HG03060 (cell line): ENCODE results near the gene NRCAM.

ENCODE experiments used
- ATAC-seq: cut with Tn5 transposase; IDR thresholded peaks from one replicate; pipeline ENCODE4 v1.9.1; 2021; ENCODE audit warnings: low read depth, moderate number of reproducible peaks; ENCODE audit not compliant: unreplicated experiment

Gene NRCAM

GRCh38 chr7:108114117-108114841 is 342.0 kb downstream of the NRCAM start:
- no peak for ATAC-seq

DNA sequence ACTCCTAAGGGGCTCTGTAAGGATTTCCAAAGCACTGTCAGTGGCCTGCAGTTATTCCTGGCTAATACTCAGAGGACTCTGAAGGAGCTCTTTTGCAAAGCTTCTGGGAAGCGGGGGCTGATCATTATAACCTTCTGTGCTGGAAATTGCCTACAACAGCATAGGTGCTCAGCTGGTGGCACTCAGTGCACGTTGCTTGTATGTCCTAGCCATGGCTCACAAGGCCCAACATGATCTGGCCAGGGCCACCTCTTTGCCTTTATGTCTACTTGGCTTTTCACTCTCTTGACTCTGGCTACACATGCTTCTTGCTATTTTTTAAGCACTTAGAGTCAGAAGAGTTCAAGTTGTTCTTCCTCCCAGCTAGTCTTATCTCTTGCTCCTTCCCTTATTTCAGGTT is 343.6 kb downstream of the NRCAM start:
- no peak for ATAC-seq

GRCh38 chr7:108109221-108109908 is 346.9 kb downstream of the NRCAM start:
- no peak for ATAC-seq

- ATAC-seq = no peak
Observed at GRCh38 chr7:108108131-108108530, 348.1 kb downstream of the NRCAM start.

- ATAC-seq = no peak
Observed at GRCh38 chr7:108104324-108104723, 351.9 kb downstream of the NRCAM start.

DNA sequence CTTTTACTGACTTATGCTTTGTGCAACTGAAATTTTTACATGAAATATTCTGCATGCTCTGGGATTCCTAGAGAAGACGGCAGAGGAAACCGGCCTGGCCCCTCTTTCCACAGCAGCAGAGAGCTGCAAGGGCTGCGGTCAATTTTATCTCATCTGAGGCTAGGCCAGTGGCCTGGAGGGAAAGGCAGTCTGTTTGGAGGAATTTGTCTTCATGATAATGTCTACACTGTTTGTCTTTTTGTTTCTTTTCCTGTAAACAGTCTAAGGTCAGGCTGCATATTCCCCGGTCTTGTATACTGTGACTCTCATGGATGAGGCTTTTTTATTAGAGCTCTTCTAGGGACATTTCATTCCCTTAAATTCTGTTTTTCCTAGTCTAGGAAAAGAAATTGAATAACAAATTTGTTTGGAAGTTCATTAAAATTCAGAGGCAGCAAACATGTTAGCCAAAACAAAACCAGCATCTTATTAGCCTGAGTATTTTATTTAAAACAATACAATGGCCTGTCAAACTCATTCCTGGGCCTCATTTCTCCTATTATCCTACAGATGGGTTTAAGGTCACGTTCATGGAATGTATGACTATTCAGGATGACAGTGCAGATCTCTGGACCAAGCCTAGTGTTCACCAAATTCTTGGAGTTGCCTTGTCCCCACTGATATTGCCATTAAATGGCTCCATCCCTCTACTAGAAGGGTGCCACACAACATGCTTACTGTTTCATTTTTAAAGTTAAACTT is 352.5 kb downstream of the NRCAM start:
- ATAC-seq = no peak

GRCh38 chr7:108102671-108103312 is 353.4 kb downstream of the NRCAM start:
- ATAC-seq = no peak

DNA sequence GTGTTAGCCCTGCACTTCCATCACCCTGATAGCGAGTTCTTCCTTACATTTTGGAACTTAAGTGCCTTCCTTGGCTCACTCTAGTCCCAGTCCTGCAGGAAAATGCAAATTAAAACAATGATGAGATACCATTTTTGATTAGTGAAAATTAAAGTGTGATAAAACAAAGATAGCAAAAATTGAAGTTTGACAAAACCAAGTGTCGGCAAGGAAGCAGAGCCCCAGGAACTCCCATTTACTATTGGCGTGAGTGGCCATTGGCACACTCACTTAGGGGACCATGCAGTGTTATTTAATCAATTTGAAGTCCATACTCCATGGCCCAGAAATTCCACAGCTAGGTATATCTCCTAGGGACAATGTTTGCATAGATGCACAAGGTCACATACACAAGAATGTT is 354.5 kb downstream of the NRCAM start:
- no peak for ATAC-seq

- no peak for ATAC-seq
Observed at GRCh38 chr7:108099713-108100112, 356.5 kb downstream of the NRCAM start.

DNA sequence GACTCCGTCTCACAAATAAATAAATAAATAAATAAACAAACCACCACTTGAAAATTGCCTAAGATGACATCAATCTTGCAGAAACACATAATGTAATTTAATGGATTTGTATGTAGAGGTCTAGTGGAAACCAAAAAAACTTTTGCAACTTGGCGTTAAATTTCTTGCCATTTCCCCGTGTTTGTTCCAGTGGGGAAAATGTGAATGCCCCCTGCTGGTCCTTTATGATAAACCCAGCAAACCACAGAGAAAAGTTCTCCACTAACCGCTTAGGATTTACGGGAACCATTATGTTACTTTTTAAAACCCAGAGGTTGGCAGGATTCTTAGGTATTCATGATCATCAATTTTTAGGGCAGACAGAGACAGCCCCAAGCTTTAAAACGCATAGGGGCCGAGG is 358.5 kb downstream of the NRCAM start:
- ATAC-seq = no peak
